ENCODE data around the gene ARL11.

Gene ARL11

GRCh38 chr13:49636705-49637104 lies 8.4 kb downstream of the ARL11 start:
- H3K4me3 ChIP-seq (replicated peaks; ENCODE audit: low read depth, low read length), result no peak overlapping the region
- TF ChIP-seq, protein P1, sequence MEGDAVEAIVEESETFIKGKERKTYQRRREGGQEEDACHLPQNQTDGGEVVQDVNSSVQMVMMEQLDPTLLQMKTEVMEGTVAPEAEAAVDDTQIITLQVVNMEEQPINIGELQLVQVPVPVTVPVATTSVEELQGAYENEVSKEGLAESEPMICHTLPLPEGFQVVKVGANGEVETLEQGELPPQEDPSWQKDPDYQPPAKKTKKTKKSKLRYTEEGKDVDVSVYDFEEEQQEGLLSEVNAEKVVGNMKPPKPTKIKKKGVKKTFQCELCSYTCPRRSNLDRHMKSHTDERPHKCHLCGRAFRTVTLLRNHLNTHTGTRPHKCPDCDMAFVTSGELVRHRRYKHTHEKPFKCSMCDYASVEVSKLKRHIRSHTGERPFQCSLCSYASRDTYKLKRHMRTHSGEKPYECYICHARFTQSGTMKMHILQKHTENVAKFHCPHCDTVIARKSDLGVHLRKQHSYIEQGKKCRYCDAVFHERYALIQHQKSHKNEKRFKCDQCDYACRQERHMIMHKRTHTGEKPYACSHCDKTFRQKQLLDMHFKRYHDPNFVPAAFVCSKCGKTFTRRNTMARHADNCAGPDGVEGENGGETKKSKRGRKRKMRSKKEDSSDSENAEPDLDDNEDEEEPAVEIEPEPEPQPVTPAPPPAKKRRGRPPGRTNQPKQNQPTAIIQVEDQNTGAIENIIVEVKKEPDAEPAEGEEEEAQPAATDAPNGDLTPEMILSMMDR (IDR thresholded peaks at IDR 0.05; ENCODE audit: low read depth, low read length, missing control alignments), result no peak
- no peak for DNase-seq (ENCODE audit: extremely low read depth, low read depth)

DNA sequence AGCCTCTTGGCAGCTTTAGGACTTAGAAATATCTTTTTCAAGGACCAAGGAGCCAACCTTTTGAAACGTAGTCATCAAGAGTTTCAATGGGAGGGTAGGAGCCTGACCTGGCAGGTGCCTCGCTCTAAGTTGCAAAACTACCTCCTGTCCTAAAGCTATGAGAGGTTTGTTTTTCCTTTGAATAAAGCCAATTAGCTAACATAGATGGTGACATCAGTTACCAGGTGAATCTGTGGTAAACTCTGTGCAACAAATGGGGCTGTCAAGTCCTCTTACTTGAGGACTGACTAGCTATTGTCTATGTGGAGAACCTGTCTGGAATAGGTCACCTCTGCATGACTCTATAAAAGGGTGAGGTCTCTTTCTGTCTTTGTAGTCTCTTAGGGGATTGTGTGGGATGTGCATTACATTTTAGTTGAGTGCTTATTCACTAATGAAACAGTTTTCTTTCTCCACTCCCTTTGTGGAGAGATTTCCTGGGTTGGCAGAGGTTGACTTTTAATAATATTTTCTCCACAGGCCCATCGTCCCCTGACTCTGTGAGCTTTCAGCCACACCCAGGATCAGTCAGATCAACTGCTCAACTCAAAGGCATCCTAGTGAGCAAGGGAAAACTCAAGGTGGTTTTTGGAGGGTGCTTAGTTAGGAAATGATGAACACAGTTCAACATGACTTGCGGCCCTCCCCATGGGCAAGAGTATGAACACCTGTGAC lies 9.9 kb downstream of the ARL11 start:
- DNase-seq (ENCODE audit: extremely low read depth, low read depth), result no peak
- TF ChIP-seq, protein P1 (IDR thresholded peaks at IDR 0.05; ENCODE audit: low read depth, low read length, missing control alignments), result no peak
- no peak overlapping the region for H3K4me3 ChIP-seq (replicated peaks; ENCODE audit: low read depth, low read length)

DNA sequence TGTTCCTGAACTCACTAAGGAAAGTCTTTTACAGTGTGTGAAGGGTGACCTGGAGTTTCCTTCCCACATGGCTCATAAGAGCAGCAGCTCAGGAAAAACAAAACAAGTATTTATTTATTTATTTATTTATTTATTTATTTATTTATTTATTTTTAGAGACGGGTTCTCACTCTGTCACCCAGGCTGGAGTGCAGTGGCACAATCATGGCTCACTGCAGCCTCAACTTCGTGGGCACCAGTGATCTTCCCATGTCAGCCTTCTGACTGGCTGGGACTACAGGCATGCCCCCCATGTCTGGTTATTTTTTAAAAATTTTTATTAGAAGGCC lies 10.4 kb downstream of the ARL11 start:
- TF ChIP-seq, protein P1 (IDR thresholded peaks at IDR 0.05; ENCODE audit: low read depth, low read length, missing control alignments), result no peak
- no peak for DNase-seq (ENCODE audit: extremely low read depth, low read depth)
- no peak overlapping the region for H3K4me3 ChIP-seq (replicated peaks; ENCODE audit: low read depth, low read length)

GRCh38 chr13:49641801-49642291 lies 13.5 kb downstream of the ARL11 start:
- TF ChIP-seq, protein P1 (IDR thresholded peaks at IDR 0.05; ENCODE audit: low read depth, low read length, missing control alignments), result no peak
- peak; percentile 38 for DNase-seq (ENCODE audit: extremely low read depth, low read depth)
- no peak overlapping the region for H3K4me3 ChIP-seq (replicated peaks; ENCODE audit: low read depth, low read length)

- DNase-seq (ENCODE audit: extremely low read depth, low read depth), result no peak
- TF ChIP-seq, protein P1 (IDR thresholded peaks at IDR 0.05; ENCODE audit: low read depth, low read length, missing control alignments), result no peak
- no peak overlapping the region for H3K4me3 ChIP-seq (replicated peaks; ENCODE audit: low read depth, low read length)
These were observed 14.8 kb downstream of the ARL11 start for GRCh38 chr13:49643035-49643646.

- TF ChIP-seq, protein P1 (IDR thresholded peaks at IDR 0.05; ENCODE audit: low read depth, low read length, missing control alignments), result no peak
- H3K4me3 ChIP-seq (replicated peaks; ENCODE audit: low read depth, low read length), result no peak overlapping the region
- no peak for DNase-seq (ENCODE audit: extremely low read depth, low read depth)
These were observed 17.1 kb downstream of the ARL11 start for GRCh38 chr13:49645451-49645850.

All from HFF-Myc (cell line).